ENCODE measurements around the gene NRDC. TPM values are rescaled to one million over a fixed set of nuclear protein-coding genes. Genes with fewer than 3 reads are reported as not detected.

The NRDC gene
- total RNA-seq, 4 donors from 2014 or later = 53.3 to 61.5 (median 57.9) TPM

DNA sequence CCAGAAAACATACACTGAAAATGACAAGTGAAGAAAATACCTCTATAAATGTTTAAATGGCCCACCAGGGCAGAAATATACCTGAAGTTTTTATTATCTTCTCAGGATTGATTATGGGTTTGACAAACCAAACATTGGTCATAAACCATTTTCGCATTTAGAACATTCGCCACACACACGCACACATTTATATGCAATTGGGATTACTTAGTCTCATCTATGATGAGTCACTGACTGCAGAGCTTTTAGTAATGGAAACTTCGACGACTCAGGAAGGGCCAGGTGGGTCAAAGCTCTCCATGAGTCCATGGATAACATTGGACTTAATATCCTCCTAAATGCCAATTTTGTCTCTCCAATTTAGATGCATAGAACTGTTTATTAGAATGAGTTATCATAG is 16.9 kb downstream of the NRDC start:
- no peak for DNase-seq (ENCODE audit: extremely low spot score)
- H3K27ac ChIP-seq (replicated peaks in 1 of 4) = no peak overlapping the region
- H3K36me3 ChIP-seq = peaks cover 0 to 3% (median 0%) of the 10 kb centered on the region in 4 donors
- H3K9me3 ChIP-seq = no peaks in the 10 kb centered on the region
- H3K4me3 ChIP-seq = no peak overlapping the region
- peaks cover 0 to 3% (median 0%) of the 10 kb centered on the region in 4 donors for H3K4me1 ChIP-seq
- TF ChIP-seq POLR2AphosphoS5 (IDR thresholded peaks at IDR 0.05) = no peak
- TF ChIP-seq EP300 (IDR thresholded peaks at IDR 0.05) = no peak
- TF ChIP-seq, protein P1, sequence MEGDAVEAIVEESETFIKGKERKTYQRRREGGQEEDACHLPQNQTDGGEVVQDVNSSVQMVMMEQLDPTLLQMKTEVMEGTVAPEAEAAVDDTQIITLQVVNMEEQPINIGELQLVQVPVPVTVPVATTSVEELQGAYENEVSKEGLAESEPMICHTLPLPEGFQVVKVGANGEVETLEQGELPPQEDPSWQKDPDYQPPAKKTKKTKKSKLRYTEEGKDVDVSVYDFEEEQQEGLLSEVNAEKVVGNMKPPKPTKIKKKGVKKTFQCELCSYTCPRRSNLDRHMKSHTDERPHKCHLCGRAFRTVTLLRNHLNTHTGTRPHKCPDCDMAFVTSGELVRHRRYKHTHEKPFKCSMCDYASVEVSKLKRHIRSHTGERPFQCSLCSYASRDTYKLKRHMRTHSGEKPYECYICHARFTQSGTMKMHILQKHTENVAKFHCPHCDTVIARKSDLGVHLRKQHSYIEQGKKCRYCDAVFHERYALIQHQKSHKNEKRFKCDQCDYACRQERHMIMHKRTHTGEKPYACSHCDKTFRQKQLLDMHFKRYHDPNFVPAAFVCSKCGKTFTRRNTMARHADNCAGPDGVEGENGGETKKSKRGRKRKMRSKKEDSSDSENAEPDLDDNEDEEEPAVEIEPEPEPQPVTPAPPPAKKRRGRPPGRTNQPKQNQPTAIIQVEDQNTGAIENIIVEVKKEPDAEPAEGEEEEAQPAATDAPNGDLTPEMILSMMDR (IDR thresholded peaks at IDR 0.05) = no peak
- no peak for TF ChIP-seq POLR2A (IDR thresholded peaks at IDR 0.05; ENCODE audit: low read depth)
- intact Hi-C loops (cut with DNase I) = no loop called here
- WGBS = 91% methylated on average over 5 of the region's 5 CpGs
- no peaks in the 10 kb centered on the region for H3K27me3 ChIP-seq

DNA sequence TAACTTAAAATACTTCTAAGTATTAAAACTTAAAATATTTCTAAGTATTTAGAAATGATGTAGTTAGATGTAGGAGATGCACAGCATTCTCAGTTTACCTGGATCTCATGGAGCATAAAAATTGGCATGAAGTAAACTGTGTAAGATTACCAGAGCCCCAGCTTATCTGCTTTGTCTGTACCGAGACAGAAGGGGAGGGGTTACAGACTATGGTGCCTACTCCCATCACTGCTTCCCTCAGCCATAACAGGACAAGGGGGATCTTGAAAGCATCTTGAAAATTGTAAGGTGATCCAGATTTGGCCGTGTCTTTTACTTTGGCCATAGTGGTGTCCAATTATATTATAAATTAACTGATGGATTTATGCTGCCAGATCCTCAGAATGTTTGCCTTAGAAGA is 18.8 kb downstream of the NRDC start:
- Histone ChIP-seq H3K9me3 (no peaks in the 10 kb centered on the region), H3K4me3 (no peak overlapping the region), H3K27me3 (no peaks in the 10 kb centered on the region), H3K27ac (replicated peaks in 1 of 4) (no peak overlapping the region), H3K4me1 (peaks cover 0 to 3% (median 0%) of the 10 kb centered on the region in 4 donors), H3K36me3 (peaks cover 0 to 4% (median 2%) of the 10 kb centered on the region in 4 donors)
- 79% methylated on average over 2 of the region's 2 CpGs for WGBS
- intact Hi-C loops (cut with DNase I) = no loop called here
- DNase-seq (ENCODE audit: extremely low spot score) = no peak
- no peak for TF ChIP-seq POLR2A (IDR thresholded peaks at IDR 0.05; ENCODE audit: low read depth)

DNA sequence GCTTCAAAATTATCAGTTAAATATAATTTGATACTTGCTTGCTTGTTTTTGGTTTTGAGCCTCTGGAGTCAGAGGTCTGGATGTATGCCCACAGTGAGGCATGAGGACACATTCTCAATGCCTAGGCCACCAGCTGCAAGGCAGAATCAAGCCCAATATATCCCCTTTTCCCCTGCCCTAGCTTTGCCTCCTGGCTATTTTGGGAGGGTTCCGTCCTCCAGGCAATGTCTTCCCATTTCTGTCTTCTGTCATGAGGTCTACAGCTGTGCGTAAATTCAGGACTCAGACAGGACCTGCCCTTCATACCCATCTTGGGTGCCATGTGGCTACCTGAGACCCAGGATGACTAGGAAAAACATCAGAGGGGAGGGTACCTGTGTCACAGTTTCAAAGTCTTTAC is 19.2 kb downstream of the NRDC start:
- Histone ChIP-seq H3K4me1 (peaks cover 0 to 3% (median 0%) of the 10 kb centered on the region in 4 donors), H3K9me3 (no peaks in the 10 kb centered on the region), H3K36me3 (peaks cover 0 to 8% (median 2%) of the 10 kb centered on the region in 4 donors), H3K27me3 (no peaks in the 10 kb centered on the region), H3K4me3 (no peak overlapping the region), H3K27ac (replicated peaks in 1 of 4) (no peak overlapping the region)
- no peak for DNase-seq (ENCODE audit: extremely low spot score)
- intact Hi-C loops (cut with DNase I) = no loop called here
- WGBS = 100% methylated on average over 2 of the region's 2 CpGs
- TF ChIP-seq POLR2AphosphoS5 (IDR thresholded peaks at IDR 0.05) (no peak), EP300 (IDR thresholded peaks at IDR 0.05) (no peak), POLR2A (IDR thresholded peaks at IDR 0.05; ENCODE audit: low read depth) (no peak)
- TF ChIP-seq, protein P1 (IDR thresholded peaks at IDR 0.05) = no peak

DNA sequence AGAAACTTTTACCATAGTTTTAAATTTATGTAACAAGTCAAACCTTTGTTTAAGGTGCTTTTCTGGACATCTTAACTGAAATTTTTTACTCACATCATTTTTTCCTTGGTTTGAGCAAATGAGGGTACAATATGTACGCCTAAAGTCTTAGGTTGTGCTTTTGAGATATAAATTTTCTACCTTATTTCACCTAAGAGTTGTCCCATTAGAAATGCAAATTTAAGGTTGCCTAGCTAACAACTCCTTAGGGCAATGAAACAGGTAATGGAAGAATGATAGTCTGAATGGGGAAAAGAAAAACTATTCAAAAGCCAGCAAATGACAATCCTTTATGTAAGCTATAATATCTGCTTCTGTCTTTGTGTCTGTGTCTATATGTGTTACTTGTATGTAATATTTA is 19.6 kb downstream of the NRDC start:
- 85% methylated on average over 1 of the region's 1 CpG for WGBS
- Histone ChIP-seq H3K36me3 (peaks cover 0 to 13% (median 4%) of the 10 kb centered on the region in 4 donors), H3K4me3 (no peak overlapping the region), H3K4me1 (peaks cover 0 to 3% (median 0%) of the 10 kb centered on the region in 4 donors), H3K27me3 (no peaks in the 10 kb centered on the region), H3K27ac (replicated peaks in 1 of 4) (no peak overlapping the region), H3K9me3 (no peaks in the 10 kb centered on the region)
- intact Hi-C loops (cut with DNase I) = no loop called here
- TF ChIP-seq EP300 (IDR thresholded peaks at IDR 0.05) (no peak), POLR2AphosphoS5 (IDR thresholded peaks at IDR 0.05) (no peak), POLR2A (IDR thresholded peaks at IDR 0.05; ENCODE audit: low read depth) (no peak)
- TF ChIP-seq, protein P1 (IDR thresholded peaks at IDR 0.05) = no peak
- DNase-seq (ENCODE audit: extremely low spot score) = no peak

DNA sequence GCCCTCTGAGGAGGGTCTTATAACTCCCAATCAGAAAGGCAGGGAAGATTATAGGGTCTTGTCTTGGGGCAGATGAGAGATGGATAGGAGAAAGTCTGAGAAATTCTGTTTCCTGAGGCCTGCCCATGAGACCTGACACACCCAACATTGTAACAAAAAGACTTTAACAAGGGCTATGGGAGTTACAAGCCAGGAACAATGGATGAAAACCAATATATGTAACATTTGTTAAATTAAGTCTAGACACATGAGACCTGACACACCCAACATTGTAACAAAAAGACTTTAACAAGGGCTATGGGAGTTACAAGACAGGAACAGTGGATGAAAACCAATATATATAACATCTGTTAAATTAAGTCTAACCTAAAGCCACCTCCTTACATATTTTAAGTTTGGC is 21.8 kb downstream of the NRDC start:
- TF ChIP-seq POLR2A (IDR thresholded peaks at IDR 0.05; ENCODE audit: low read depth) (no peak), EP300 (IDR thresholded peaks at IDR 0.05) (no peak), POLR2AphosphoS5 (IDR thresholded peaks at IDR 0.05) (no peak)
- TF ChIP-seq, protein P1 (IDR thresholded peaks at IDR 0.05) = no peak
- DNase-seq (ENCODE audit: extremely low spot score) = no peak
- H3K4me1 ChIP-seq = peaks cover 0 to 3% (median 0%) of the 10 kb centered on the region in 4 donors
- H3K4me3 ChIP-seq = no peak overlapping the region
- H3K27ac ChIP-seq (replicated peaks in 1 of 4) = no peak overlapping the region
- H3K36me3 ChIP-seq = peaks cover 0 to 13% (median 3%) of the 10 kb centered on the region in 4 donors
- H3K9me3 ChIP-seq = no peaks in the 10 kb centered on the region
- no peaks in the 10 kb centered on the region for H3K27me3 ChIP-seq
- intact Hi-C loops (cut with DNase I) = no loop called here
